ENCODE data around the gene PGAP1.

DNA sequence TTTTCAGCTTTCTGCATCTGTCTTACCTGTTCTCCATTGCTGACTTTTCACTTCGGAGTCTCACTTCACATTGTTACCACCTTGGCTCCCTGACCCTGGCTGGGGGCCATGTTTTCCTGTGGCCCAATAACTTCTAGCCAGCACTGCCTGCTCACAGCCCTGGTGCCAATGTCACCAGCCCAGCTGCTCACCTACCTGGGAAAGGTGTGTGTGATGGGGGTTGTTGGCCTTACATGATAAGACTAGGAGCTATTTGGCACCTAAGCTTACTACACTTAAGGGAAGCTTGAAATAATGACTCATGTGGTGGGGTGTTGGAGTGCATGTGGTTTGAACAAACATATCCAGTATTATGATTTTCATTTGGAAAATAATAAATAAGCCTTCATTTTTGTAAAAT lies 37.5 kb upstream of the PGAP1 start:
- no peak for TF ChIP-seq GATA2 (IDR thresholded peaks at IDR 0.05; ENCODE audit: low read depth, low read length)
- no peak for TF ChIP-seq GATA3 (IDR thresholded peaks at IDR 0.05; ENCODE audit: low read depth, low read length)
